SU-DHL-6 (cell line): Measurements from ENCODE around the gene NTRK2.

ENCODE experiments used
- CTCF ChIP-seq: fragments of 200-600 bp; sonication (generic); IDR thresholded peaks from one replicate; pipeline ENCODE4 v1.5.1; 2017; ENCODE audit warnings: antibody characterized with exemption, mild to moderate bottlenecking, low read length, moderate library complexity; ENCODE audit not compliant: insufficient read depth, poor library complexity, severe bottlenecking
- EZH2phosphoT487 ChIP-seq: fragments of 200-600 bp; sonication (generic), shearing (Covaris generic); conservative IDR thresholded peaks from 2 replicates; pipeline ENCODE4 v1.6.1; 2018; ENCODE audit warnings: mild to moderate bottlenecking, antibody characterized with exemption, low read length, moderate library complexity, mixed read lengths

GRCh38 chr9:84759300-84759750 lies 89.8 kb downstream of the NTRK2 start:
- TF ChIP-seq CTCF = no peak
- TF ChIP-seq EZH2phosphoT487 = no peak
